SK-N-SH (cell line): ENCODE measurements around the gene MTCH2. TPM values are rescaled to one million over a fixed set of nuclear protein-coding genes. Genes with fewer than 3 reads are reported as not detected.

Source experiments
- CTCF ChIA-PET: fragments of 300-600, 350-600 bp; formaldehyde crosslinking; extraction: SDS; loops from one replicate; lab custom pipeline; 2021; lab: Yijun Ruan, JAX
- POLR2A ChIA-PET: fragments of 350-600 bp; sonication (Branson Sonifier 250); formaldehyde crosslinking; extraction: SDS; loops from one replicate; lab custom pipeline; 2020; ENCODE audit warnings: antibody characterized with exemption, inconsistent platforms; lab: Yijun Ruan, JAX
- DNase-seq: peaks from one replicate; pipeline ENCODE4 v3.0.0; 2012
- H2AFZ ChIP-seq: fragments of 200-600 bp; sonication (generic); 2 replicates; pipeline ENCODE4 v1.8.1; 2016; ENCODE audit warnings: antibody characterized with exemption, mild to moderate bottlenecking, low read depth
- H3F3A ChIP-seq: fragments of 200-600 bp; sonication (generic); replicated peaks from 2 replicates; pipeline ENCODE3; 2016; ENCODE audit warnings: antibody characterized with exemption, mild to moderate bottlenecking; ENCODE audit not compliant: insufficient read depth
- H3K27ac ChIP-seq, 2 experiments: fragments of 200-500 bp in 1 of 2; fragments of 200-600 bp in 1 of 2; sonication (Bioruptor generic) in 1 of 2; sonication (generic), shearing (Covaris generic) in 1 of 2; 2 replicates each; pipeline versions ENCODE4 v1.5.1 to v1.6.1; 2014 to 2016; ENCODE audit warnings: low read depth in 2 of 2, inconsistent platforms in 1 of 2, low read length in 1 of 2, mild to moderate bottlenecking in 1 of 2, mixed read lengths in 1 of 2
- H3K27me3 ChIP-seq: fragments of 200-600 bp; sonication (generic), shearing (Covaris generic); 2 replicates; pipeline ENCODE4 v1.6.1; 2016; ENCODE audit warnings: mixed run types; ENCODE audit not compliant: insufficient read depth
- H3K36me3 ChIP-seq, 2 experiments: fragments of 200-500 bp in 1 of 2; fragments of 200-600 bp in 1 of 2; sonication (Bioruptor generic) in 1 of 2; sonication (generic) in 1 of 2; replicated peaks in 1 of 2; 2 replicates each; pipeline versions ENCODE3 to v1.5.1; 2014 to 2016; ENCODE audit warnings: low read length in 1 of 2, mild to moderate bottlenecking in 1 of 2; ENCODE audit not compliant: insufficient read depth in 2 of 2, control insufficient read depth in 1 of 2
- H3K4me1 ChIP-seq, 2 experiments: fragments of 200-500 bp in 1 of 2; fragments of 200-600 bp in 1 of 2; sonication (Bioruptor generic) in 1 of 2; sonication (generic), shearing (Covaris generic) in 1 of 2; 2 replicates each; pipeline versions ENCODE4 v1.5.1 to v1.6.1; 2014 to 2016; ENCODE audit warnings: low read depth in 1 of 2, low read length in 1 of 2, mixed run types in 1 of 2; ENCODE audit not compliant: insufficient read depth in 2 of 2, control insufficient read depth in 1 of 2
- H3K4me2 ChIP-seq: fragments of 200-600 bp; sonication (generic), shearing (Covaris generic); 2 replicates; pipeline ENCODE4 v1.6.1; 2017; ENCODE audit warnings: mixed run types
- H3K4me3 ChIP-seq, 2 experiments: fragments of 200-500 bp in 1 of 2; fragments of 200-600 bp in 1 of 2; sonication (Bioruptor generic) in 1 of 2; sonication (generic), shearing (Covaris generic) in 1 of 2; 2 replicates each; pipeline versions ENCODE4 v1.5.1 to v1.8.1; 2014 to 2016; ENCODE audit warnings: low read depth in 2 of 2, inconsistent platforms in 1 of 2, low read length in 1 of 2, mild to moderate bottlenecking in 1 of 2, mixed read lengths in 1 of 2, moderate library complexity in 1 of 2
- H3K79me2 ChIP-seq: fragments of 200-600 bp; sonication (generic); 2 replicates; pipeline ENCODE4 v1.8.1; 2017; ENCODE audit warnings: mild to moderate bottlenecking; ENCODE audit not compliant: insufficient read depth
- H3K9ac ChIP-seq: fragments of 200-600 bp; sonication (generic); 2 replicates; pipeline ENCODE4 v1.6.1; 2017; ENCODE audit warnings: mixed run types
- H3K9me2 ChIP-seq: fragments of 200-600 bp; sonication (generic); 2 replicates; pipeline ENCODE4 v1.6.1; 2017; ENCODE audit warnings: mixed run types
- H3K9me3 ChIP-seq: fragments of 200-600 bp; sonication (generic); 2 replicates; pipeline ENCODE4 v1.6.1; 2017; ENCODE audit warnings: mixed run types, mild to moderate bottlenecking, moderate library complexity
- H4K20me1 ChIP-seq: fragments of 200-600 bp; sonication (generic); 2 replicates; pipeline ENCODE4 v1.6.1; 2017; ENCODE audit warnings: mild to moderate bottlenecking, mixed run types; ENCODE audit not compliant: insufficient read depth
- CHD2 ChIP-seq: fragments of 150-350 bp; IDR thresholded peaks from 2 replicates; pipeline ENCODE4 v1.6.1; 2018; ENCODE audit warnings: low read length; ENCODE audit not compliant: partially characterized antibody
- EP300 ChIP-seq, 2 experiments: IDR thresholded peaks; 2 replicates each; pipeline versions ENCODE4 v1.4.0 to v1.6.1; 2012; ENCODE audit warnings: borderline replicate concordance in 1 of 2, low read depth in 1 of 2, low read length in 1 of 2
- FOSL2 ChIP-seq: IDR thresholded peaks from 2 replicates; pipeline ENCODE4 v1.4.0; 2012; ENCODE audit warnings: low read depth, mild to moderate bottlenecking, moderate library complexity, borderline replicate concordance
- FOXM1 ChIP-seq: IDR thresholded peaks from 2 replicates; pipeline ENCODE4 v1.4.0; 2012; ENCODE audit warnings: low read depth, mild to moderate bottlenecking
- GABPA ChIP-seq: IDR thresholded peaks from 2 replicates; pipeline ENCODE4 v1.4.0; 2012; ENCODE audit warnings: low read depth, mild to moderate bottlenecking
- MEF2A ChIP-seq: IDR thresholded peaks from 2 replicates; pipeline ENCODE4 v1.4.0; 2012; ENCODE audit warnings: low read depth, borderline replicate concordance
- MXI1 ChIP-seq: IDR thresholded peaks from 2 replicates; pipeline ENCODE4 v1.6.1; 2012; ENCODE audit warnings: mild to moderate bottlenecking, low read depth, low read length, improper control_type of control experiment
- NRF1 ChIP-seq: IDR thresholded peaks from 2 replicates; pipeline ENCODE4 v1.6.1; 2012; ENCODE audit warnings: low read depth, mild to moderate bottlenecking, low read length
- POLR2AphosphoS5 ChIP-seq: IDR thresholded peaks from 2 replicates; pipeline ENCODE4 v1.6.1; 2012; ENCODE audit warnings: low read depth, low read length
- RAD21 ChIP-seq: IDR thresholded peaks from 2 replicates; pipeline ENCODE4 v1.6.1; 2012; ENCODE audit warnings: mild to moderate bottlenecking, low read length
- RCOR1 ChIP-seq: fragments of 150-350 bp; IDR thresholded peaks from 2 replicates; pipeline ENCODE4 v1.6.1; 2017; ENCODE audit warnings: antibody characterized with exemption, low read length
- RFX5 ChIP-seq: IDR thresholded peaks from 2 replicates; pipeline ENCODE4 v1.6.1; 2012; ENCODE audit warnings: mild to moderate bottlenecking, improper control_type of control experiment, low read length
- SIN3A ChIP-seq: IDR thresholded peaks from 2 replicates; pipeline ENCODE4 v1.6.1; 2012; ENCODE audit warnings: low read depth, mild to moderate bottlenecking, low read length, moderate library complexity, borderline replicate concordance
- TCF12 ChIP-seq: IDR thresholded peaks from 2 replicates; pipeline ENCODE4 v1.4.0; 2012
- WGBS: methylation state at CpG from one replicate; pipeline ENCODE4 v1.1.6; 2017; ENCODE audit warnings: low lambda C conversion rate; 5-methylcytosine and 5-hydroxymethylcytosine counted together
- polyA plus RNA-seq, 3 experiments: library from polyadenylated mRNA; depleted of rRNA; stranded (reverse); fragments of >200 nt; gene quantifications; 2 replicates each; pipeline ENCODE4 v1.2.3, GENCODE V29; 2012
- TF ChIP-seq, protein P1 (sequence below): IDR thresholded peaks from 2 replicates; pipeline ENCODE4 v1.4.0; 2012; ENCODE audit warnings: low read depth
- TF ChIP-seq, protein P2 (sequence below): IDR thresholded peaks from 2 replicates; pipeline ENCODE4; 2012
- TF ChIP-seq, protein P3 (sequence below): IDR thresholded peaks from 2 replicates; pipeline ENCODE4 v1.4.0; 2012; ENCODE audit warnings: low read depth, borderline replicate concordance
- TF ChIP-seq, protein P4 (sequence below): IDR thresholded peaks from 2 replicates; pipeline ENCODE4 v1.6.1; 2012; ENCODE audit warnings: mild to moderate bottlenecking, low read depth, low read length, moderate library complexity

MTCH2 gene
- polyA plus RNA-seq, 1 of the 3 experiments (the other 2 are of a cell fraction), result 132 TPM

DNA sequence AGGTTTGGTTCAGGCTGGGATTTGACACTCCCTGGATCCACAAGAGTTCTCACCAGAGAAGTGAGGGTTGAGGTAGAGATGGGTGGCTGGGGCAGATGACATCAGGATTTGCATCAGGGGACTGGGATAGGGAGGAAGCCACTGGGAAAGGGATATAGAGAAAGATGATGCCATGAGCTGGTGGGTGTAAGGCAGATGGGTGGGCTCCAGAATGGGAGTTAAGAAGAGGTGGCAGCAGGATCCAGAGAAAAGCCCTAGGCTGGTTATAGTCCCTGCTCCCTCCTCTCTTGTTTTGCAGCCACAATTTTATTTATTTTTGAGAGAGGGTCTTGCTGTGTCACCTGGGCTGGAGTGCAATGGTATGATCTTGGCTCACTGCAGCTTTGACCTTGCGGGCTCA is 46.4 kb downstream of the MTCH2 start:
- Histone ChIP-seq H3K9me3 (no peaks in the 10 kb centered on the region), H3K27me3 (peaks cover 13% of the 10 kb centered on the region; the same call in 1 of the 2 replicates), H3K4me3 (no peak overlapping the region), H4K20me1 (no peaks in the 10 kb centered on the region), H3K9me2 (no peaks in the 10 kb centered on the region), H3K4me1 (peaks cover 0 to 11% of the 10 kb centered on the region in 2 experiments; a peak in 1 of 4 replicates), H2AFZ (no peak overlapping the region), H3K27ac (no peak overlapping the region), H3K9ac (no peak overlapping the region), H3K4me2 (no peak overlapping the region), H3F3A (no peaks in the 10 kb centered on the region), H3K36me3 (no peaks in the 10 kb centered on the region), H3K79me2 (no peaks in the 10 kb centered on the region)
- no peak for DNase-seq
- ChIA-PET POLR2A (no interaction called here), CTCF (interaction anchor here (0.7 to 1.2 kb wide), 3 partner anchors 11 to 43 kb away, joined by 3 to 4 read pairs (median 3); partner anchors contain the start of gene CELF1)
- 78% methylated on average over 1 of the region's 1 CpG for WGBS
- TF ChIP-seq, protein P1, sequence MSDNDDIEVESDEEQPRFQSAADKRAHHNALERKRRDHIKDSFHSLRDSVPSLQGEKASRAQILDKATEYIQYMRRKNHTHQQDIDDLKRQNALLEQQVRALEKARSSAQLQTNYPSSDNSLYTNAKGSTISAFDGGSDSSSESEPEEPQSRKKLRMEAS, result no peak
- TF ChIP-seq, protein P2, sequence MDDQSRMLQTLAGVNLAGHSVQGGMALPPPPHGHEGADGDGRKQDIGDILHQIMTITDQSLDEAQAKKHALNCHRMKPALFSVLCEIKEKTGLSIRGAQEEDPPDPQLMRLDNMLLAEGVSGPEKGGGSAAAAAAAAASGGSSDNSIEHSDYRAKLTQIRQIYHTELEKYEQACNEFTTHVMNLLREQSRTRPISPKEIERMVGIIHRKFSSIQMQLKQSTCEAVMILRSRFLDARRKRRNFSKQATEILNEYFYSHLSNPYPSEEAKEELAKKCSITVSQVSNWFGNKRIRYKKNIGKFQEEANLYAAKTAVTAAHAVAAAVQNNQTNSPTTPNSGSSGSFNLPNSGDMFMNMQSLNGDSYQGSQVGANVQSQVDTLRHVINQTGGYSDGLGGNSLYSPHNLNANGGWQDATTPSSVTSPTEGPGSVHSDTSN, result no peak
- TF ChIP-seq MXI1, result no peak
- TF ChIP-seq, protein P3, sequence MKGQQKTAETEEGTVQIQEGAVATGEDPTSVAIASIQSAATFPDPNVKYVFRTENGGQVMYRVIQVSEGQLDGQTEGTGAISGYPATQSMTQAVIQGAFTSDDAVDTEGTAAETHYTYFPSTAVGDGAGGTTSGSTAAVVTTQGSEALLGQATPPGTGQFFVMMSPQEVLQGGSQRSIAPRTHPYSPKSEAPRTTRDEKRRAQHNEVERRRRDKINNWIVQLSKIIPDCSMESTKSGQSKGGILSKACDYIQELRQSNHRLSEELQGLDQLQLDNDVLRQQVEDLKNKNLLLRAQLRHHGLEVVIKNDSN, result no peak
- TF ChIP-seq POLR2AphosphoS5, result no peak
- TF ChIP-seq CHD2, result no peak
- TF ChIP-seq FOSL2, result no peak
- TF ChIP-seq NRF1, result no peak
- TF ChIP-seq FOXM1, result no peak
- TF ChIP-seq EP300 (IDR thresholded peaks at IDR 0.05; ENCODE audit: borderline replicate concordance in 1 of 2, low read depth in 1 of 2, low read length in 1 of 2), result no peak
- TF ChIP-seq MEF2A, result no peak
- TF ChIP-seq GABPA, result no peak
- TF ChIP-seq RCOR1, result no peak

DNA sequence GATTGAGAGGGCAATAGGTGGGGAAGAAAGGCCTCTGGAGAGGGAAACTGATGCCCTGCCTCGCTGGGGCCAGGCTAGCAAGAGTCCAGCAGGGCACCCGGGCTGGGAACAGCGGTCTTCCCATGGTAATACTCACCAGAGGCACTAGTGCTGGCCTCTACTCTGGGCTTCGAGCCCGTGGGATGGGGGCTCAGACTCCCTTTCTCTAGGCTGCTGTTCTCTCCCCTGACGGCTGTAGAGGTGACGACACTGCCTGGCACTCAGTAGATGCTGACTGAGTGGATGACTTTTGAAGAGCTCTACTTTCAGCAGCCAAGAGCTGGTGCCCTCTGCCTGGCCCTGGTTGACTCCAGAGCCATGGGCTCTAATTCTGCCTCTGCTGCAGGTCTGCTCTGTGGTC is 47.3 kb downstream of the MTCH2 start:
- CTCF ChIA-PET, result interaction anchor here (0.7 to 1.8 kb wide), 5 partner anchors 10 to 183 kb away, joined by 3 to 7 read pairs (median 3); no protein-coding TSS in a partner anchor
- H3K27me3 ChIP-seq, result peaks cover 13% of the 10 kb centered on the region; the same call in 1 of the 2 replicates
- no peaks in the 10 kb centered on the region for H3K36me3 ChIP-seq
- H3K27ac ChIP-seq, result no peak overlapping the region
- H3K79me2 ChIP-seq, result no peaks in the 10 kb centered on the region
- TF ChIP-seq RFX5, result no peak
- TF ChIP-seq, protein P3, result no peak
- no peak for TF ChIP-seq RAD21
- no peak for TF ChIP-seq SIN3A
- TF ChIP-seq, protein P4, sequence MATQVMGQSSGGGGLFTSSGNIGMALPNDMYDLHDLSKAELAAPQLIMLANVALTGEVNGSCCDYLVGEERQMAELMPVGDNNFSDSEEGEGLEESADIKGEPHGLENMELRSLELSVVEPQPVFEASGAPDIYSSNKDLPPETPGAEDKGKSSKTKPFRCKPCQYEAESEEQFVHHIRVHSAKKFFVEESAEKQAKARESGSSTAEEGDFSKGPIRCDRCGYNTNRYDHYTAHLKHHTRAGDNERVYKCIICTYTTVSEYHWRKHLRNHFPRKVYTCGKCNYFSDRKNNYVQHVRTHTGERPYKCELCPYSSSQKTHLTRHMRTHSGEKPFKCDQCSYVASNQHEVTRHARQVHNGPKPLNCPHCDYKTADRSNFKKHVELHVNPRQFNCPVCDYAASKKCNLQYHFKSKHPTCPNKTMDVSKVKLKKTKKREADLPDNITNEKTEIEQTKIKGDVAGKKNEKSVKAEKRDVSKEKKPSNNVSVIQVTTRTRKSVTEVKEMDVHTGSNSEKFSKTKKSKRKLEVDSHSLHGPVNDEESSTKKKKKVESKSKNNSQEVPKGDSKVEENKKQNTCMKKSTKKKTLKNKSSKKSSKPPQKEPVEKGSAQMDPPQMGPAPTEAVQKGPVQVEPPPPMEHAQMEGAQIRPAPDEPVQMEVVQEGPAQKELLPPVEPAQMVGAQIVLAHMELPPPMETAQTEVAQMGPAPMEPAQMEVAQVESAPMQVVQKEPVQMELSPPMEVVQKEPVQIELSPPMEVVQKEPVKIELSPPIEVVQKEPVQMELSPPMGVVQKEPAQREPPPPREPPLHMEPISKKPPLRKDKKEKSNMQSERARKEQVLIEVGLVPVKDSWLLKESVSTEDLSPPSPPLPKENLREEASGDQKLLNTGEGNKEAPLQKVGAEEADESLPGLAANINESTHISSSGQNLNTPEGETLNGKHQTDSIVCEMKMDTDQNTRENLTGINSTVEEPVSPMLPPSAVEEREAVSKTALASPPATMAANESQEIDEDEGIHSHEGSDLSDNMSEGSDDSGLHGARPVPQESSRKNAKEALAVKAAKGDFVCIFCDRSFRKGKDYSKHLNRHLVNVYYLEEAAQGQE, result no peak
- no peak for TF ChIP-seq TCF12
- TF ChIP-seq, all 33 proteins: peak for 0
- H3K9me2 ChIP-seq, result no peaks in the 10 kb centered on the region
- no peak overlapping the region for H3K4me3 ChIP-seq
- POLR2A ChIA-PET, result no interaction called here
- WGBS, result 100% methylated on average over 1 of the region's 7 CpGs
- no peaks in the 10 kb centered on the region for H3F3A ChIP-seq
- H3K9ac ChIP-seq, result no peak overlapping the region
- no peaks in the 10 kb centered on the region for H3K9me3 ChIP-seq
- H3K4me1 ChIP-seq, result peaks cover 0 to 11% of the 10 kb centered on the region in 2 experiments; a peak in 1 of 4 replicates
- H4K20me1 ChIP-seq, result no peaks in the 10 kb centered on the region
- no peak for DNase-seq
- no peak overlapping the region for H3K4me2 ChIP-seq
- H2AFZ ChIP-seq, result no peak overlapping the region
